Ectodermal cell (in vitro differentiated cells): Measurements from ENCODE around the gene LMBR1.
"Not testable (repeated sequence)": the region's sequence is repeated elsewhere in the genome, so short reads cannot be mapped to it uniquely, and the experiment has no call there.

Experiments
- H3K27ac ChIP-seq: 2 replicates; pipeline ENCODE4 v1.7.0; 2013; ENCODE audit warnings: mild to moderate bottlenecking, low read depth, low read length; ENCODE audit not compliant: insufficient read depth, poor library complexity, severe bottlenecking
- H3K27me3 ChIP-seq: 2 replicates; pipeline ENCODE4 v1.7.0; 2013; ENCODE audit warnings: mild to moderate bottlenecking, low read length; ENCODE audit not compliant: insufficient read depth, control insufficient read depth, poor library complexity, severe bottlenecking
- H3K36me3 ChIP-seq: one replicate; pipeline ENCODE4 v1.7.0; 2013; ENCODE audit warnings: low read length; ENCODE audit not compliant: control insufficient read depth, insufficient read depth
- H3K4me1 ChIP-seq: one replicate; pipeline ENCODE4 v1.7.0; 2013; ENCODE audit warnings: low read length; ENCODE audit not compliant: control insufficient read depth, insufficient read depth
- H3K4me3 ChIP-seq: 2 replicates; pipeline ENCODE4 v1.7.0; 2013; ENCODE audit warnings: low read depth, low read length, control low read depth; ENCODE audit not compliant: insufficient read depth
- H3K9me3 ChIP-seq: 2 replicates; pipeline ENCODE4 v1.7.0; 2013; ENCODE audit warnings: mild to moderate bottlenecking, low read length, moderate library complexity; ENCODE audit not compliant: control insufficient read depth
- WGBS, 2 experiments: methylation state at CpG; one replicate each; pipeline ENCODE4 v1.1.7; 2013; ENCODE audit warnings: missing lambda C conversion rate in 2 of 2; 5-methylcytosine and 5-hydroxymethylcytosine counted together

The LMBR1 gene

GRCh38 chr7:156811706-156812105 is 81.3 kb downstream of the LMBR1 start:
- WGBS, 2 experiments, result 93 to 98% methylated on average over 2 to 3 of the region's 3 CpGs
- no peaks in the 10 kb centered on the region for H3K9me3 ChIP-seq
- H3K4me3 ChIP-seq, result no peak overlapping the region
- no peaks in the 10 kb centered on the region for H3K27me3 ChIP-seq
- no peaks in the 10 kb centered on the region for H3K4me1 ChIP-seq
- H3K36me3 ChIP-seq, result no peaks in the 10 kb centered on the region
- H3K27ac ChIP-seq, result no peak overlapping the region

GRCh38 chr7:156803656-156804055 is 89.3 kb downstream of the LMBR1 start:
- H3K27me3 ChIP-seq, H3K36me3 ChIP-seq, H3K4me1 ChIP-seq, H3K27ac ChIP-seq, H3K9me3 ChIP-seq, H3K4me3 ChIP-seq: not testable (repeated sequence)
- WGBS, 2 experiments, result no CpG with 5 or more reads among the region's 4 CpGs

- Histone ChIP-seq H3K27me3 (no peaks in the 10 kb centered on the region), H3K9me3 (no peaks in the 10 kb centered on the region)
- WGBS, 2 experiments, result 95% methylated on average over 3 of the region's 3 CpGs
These were observed 90.8 kb downstream of the LMBR1 start for GRCh38 chr7:156802214-156802613.

GRCh38 chr7:156795415-156795814 is 97.6 kb downstream of the LMBR1 start:
- 95% methylated on average over 4 of the region's 4 CpGs for WGBS, 2 experiments
- Histone ChIP-seq H3K9me3 (no peaks in the 10 kb centered on the region), H3K4me1 (no peaks in the 10 kb centered on the region)

More at GRCh38 chr7:156802214-156802613, 90.8 kb downstream of the LMBR1 start:
- H3K36me3 ChIP-seq, result no peaks in the 10 kb centered on the region
- no peaks in the 10 kb centered on the region for H3K4me1 ChIP-seq
- no peak overlapping the region for H3K4me3 ChIP-seq
- no peak overlapping the region for H3K27ac ChIP-seq

GRCh38 chr7:156793334-156793733 is 99.6 kb downstream of the LMBR1 start:
- H3K27me3 ChIP-seq, result no peaks in the 10 kb centered on the region
- no peaks in the 10 kb centered on the region for H3K36me3 ChIP-seq
- no peak overlapping the region for H3K27ac ChIP-seq
- no peaks in the 10 kb centered on the region for H3K9me3 ChIP-seq
- WGBS, 2 experiments, result 79% methylated on average over 2 of the region's 2 CpGs; no CpG with 5 or more reads in 1 of the 2 experiments
- H3K4me1 ChIP-seq, result no peaks in the 10 kb centered on the region
- no peak overlapping the region for H3K4me3 ChIP-seq

More at GRCh38 chr7:156795415-156795814, 97.6 kb downstream of the LMBR1 start:
- no peak overlapping the region for H3K27ac ChIP-seq
- no peaks in the 10 kb centered on the region for H3K36me3 ChIP-seq
- no peaks in the 10 kb centered on the region for H3K27me3 ChIP-seq
- no peak overlapping the region for H3K4me3 ChIP-seq

GRCh38 chr7:156792611-156793010 is 100.4 kb downstream of the LMBR1 start:
- H3K4me3 ChIP-seq, result no peak overlapping the region

GRCh38 chr7:156791241-156791640 is 101.7 kb downstream of the LMBR1 start:
- Histone ChIP-seq H3K4me3 (no peak overlapping the region), H3K27ac (no peak overlapping the region), H3K36me3 (no peaks in the 10 kb centered on the region), H3K4me1 (no peaks in the 10 kb centered on the region), H3K9me3 (no peaks in the 10 kb centered on the region), H3K27me3 (no peaks in the 10 kb centered on the region)
- 51 to 69% methylated on average over 3 to 4 of the region's 4 CpGs for WGBS, 2 experiments

More at GRCh38 chr7:156792611-156793010, 100.4 kb downstream of the LMBR1 start:
- Histone ChIP-seq H3K27me3 (no peaks in the 10 kb centered on the region), H3K9me3 (no peaks in the 10 kb centered on the region), H3K27ac (no peak overlapping the region), H3K36me3 (no peaks in the 10 kb centered on the region), H3K4me1 (no peaks in the 10 kb centered on the region)
- 95 to 98% methylated on average over 4 to 5 of the region's 5 CpGs for whole genome bisulfite sequencing, 2 experiments

GRCh38 chr7:156790264-156790663 is 102.7 kb downstream of the LMBR1 start:
- Histone ChIP-seq H3K4me1 (no peaks in the 10 kb centered on the region), H3K9me3 (no peaks in the 10 kb centered on the region), H3K27ac (no peak overlapping the region), H3K4me3 (no peak overlapping the region), H3K36me3 (no peaks in the 10 kb centered on the region), H3K27me3 (no peaks in the 10 kb centered on the region)

- H3K4me1 ChIP-seq, result no peaks in the 10 kb centered on the region
- no peak overlapping the region for H3K27ac ChIP-seq
- H3K9me3 ChIP-seq, result no peaks in the 10 kb centered on the region
- WGBS, 2 experiments, result 85 to 96% methylated on average over 2 to 3 of the region's 4 CpGs
- no peak overlapping the region for H3K4me3 ChIP-seq
- H3K27me3 ChIP-seq, result no peaks in the 10 kb centered on the region
- no peaks in the 10 kb centered on the region for H3K36me3 ChIP-seq
These were observed 106.9 kb downstream of the LMBR1 start for GRCh38 chr7:156785998-156786543.

GRCh38 chr7:156783864-156784263 is 109.1 kb downstream of the LMBR1 start:
- Histone ChIP-seq H3K27me3 (no peaks in the 10 kb centered on the region), H3K27ac (no peak overlapping the region), H3K9me3 (no peaks in the 10 kb centered on the region), H3K4me1 (no peaks in the 10 kb centered on the region), H3K36me3 (no peaks in the 10 kb centered on the region), H3K4me3 (no peak overlapping the region)
- 92 to 97% methylated on average over 3 to 4 of the region's 4 CpGs for WGBS, 2 experiments

GRCh38 chr7:156781972-156782371 is 111.0 kb downstream of the LMBR1 start:
- Histone ChIP-seq H3K4me1 (no peaks in the 10 kb centered on the region), H3K27ac (no peak overlapping the region), H3K36me3 (no peaks in the 10 kb centered on the region), H3K27me3 (no peaks in the 10 kb centered on the region), H3K9me3 (no peaks in the 10 kb centered on the region), H3K4me3 (no peak overlapping the region)
- WGBS, 2 experiments, result 82 to 94% methylated on average over 1 of the region's 2 CpGs
